ENCODE measurements around the gene WNT9A. TPM values are rescaled to one million over a fixed set of nuclear protein-coding genes. Genes with fewer than 3 reads are reported as not detected.

The WNT9A gene
- total RNA-seq, 4 donors from 2014 or later: 0.72 to 2.5 (median 1.2) TPM

DNA sequence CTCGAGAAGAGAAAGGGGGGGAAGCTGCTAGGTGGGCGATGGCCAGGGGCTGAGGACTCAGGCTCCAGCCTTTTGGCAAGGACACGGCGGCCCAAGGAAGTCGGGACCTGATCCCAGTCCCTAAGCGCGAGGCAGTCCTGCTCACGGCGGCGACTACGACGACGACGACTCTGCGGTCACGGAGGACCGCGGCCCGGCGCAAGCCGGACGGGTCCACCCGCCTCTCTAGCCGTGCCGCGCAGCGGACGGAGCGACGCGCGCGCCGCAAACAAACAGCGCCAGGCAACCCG, 401 bp downstream of the WNT9A start:
- DNase-seq (ENCODE audit: low spot score in 2 of 2): peak in 1 of 2 donors; percentile 83
- peak overlapping the region; percentile 11 for H3K4me3 ChIP-seq (ENCODE audit: low read depth, poor library complexity, severe bottlenecking)
- WGBS, 2 donors: 1 to 2% methylated on average over 6 to 31 of the region's 36 CpGs
- intact Hi-C loops (cut with DNase I; ENCODE audit: low total_unique reads): loop anchor here (5.0 kb wide), 1 partner anchor 185 kb away; no protein-coding TSS in a partner anchor
- no peak for TF ChIP-seq POLR2A (IDR thresholded peaks at IDR 0.05)
- TF ChIP-seq, protein P1, sequence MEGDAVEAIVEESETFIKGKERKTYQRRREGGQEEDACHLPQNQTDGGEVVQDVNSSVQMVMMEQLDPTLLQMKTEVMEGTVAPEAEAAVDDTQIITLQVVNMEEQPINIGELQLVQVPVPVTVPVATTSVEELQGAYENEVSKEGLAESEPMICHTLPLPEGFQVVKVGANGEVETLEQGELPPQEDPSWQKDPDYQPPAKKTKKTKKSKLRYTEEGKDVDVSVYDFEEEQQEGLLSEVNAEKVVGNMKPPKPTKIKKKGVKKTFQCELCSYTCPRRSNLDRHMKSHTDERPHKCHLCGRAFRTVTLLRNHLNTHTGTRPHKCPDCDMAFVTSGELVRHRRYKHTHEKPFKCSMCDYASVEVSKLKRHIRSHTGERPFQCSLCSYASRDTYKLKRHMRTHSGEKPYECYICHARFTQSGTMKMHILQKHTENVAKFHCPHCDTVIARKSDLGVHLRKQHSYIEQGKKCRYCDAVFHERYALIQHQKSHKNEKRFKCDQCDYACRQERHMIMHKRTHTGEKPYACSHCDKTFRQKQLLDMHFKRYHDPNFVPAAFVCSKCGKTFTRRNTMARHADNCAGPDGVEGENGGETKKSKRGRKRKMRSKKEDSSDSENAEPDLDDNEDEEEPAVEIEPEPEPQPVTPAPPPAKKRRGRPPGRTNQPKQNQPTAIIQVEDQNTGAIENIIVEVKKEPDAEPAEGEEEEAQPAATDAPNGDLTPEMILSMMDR (IDR thresholded peaks at IDR 0.05): no peak

DNA sequence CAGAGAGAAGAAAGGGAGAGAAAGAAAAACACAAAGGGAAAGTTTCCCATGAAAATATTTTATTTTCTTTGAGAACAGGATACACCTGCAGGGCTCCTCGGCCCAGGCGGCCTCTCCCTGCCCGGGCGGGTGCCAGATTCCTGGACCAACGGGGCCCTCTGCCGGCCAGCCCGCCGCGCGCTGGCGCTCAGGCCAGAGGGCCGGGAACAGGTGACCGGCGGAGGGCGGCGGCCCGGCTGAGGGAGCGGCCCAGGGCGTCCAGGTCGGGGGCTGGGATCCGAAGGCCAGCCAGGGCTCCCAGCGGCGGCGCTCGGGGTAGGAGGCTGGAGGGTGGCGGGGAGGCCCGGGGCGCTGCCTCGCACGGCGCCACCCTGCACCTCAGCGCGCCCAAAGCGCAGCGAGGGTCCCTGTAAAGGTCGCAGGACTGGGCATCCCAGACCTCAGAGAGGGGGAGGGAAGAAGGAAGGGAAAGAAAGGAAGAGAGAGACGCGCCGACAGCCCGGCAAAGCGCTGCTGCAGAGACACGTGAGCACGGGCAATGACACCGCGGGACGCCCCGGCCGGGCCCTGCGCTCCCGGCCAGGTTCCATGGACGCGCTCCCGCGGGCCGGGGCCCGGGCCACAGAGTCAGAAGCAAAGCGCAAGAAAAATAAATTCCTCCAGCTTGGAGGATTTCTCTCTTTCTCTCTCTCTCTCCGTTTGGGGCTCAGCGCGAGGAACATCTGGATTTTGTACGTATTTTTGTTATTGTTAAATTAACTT, 927 bp downstream of the WNT9A start:
- intact Hi-C loops (cut with DNase I; ENCODE audit: low total_unique reads): loop anchor here (5.0 kb wide), 1 partner anchor 185 kb away; no protein-coding TSS in a partner anchor
- H3K4me3 ChIP-seq (ENCODE audit: low read depth, poor library complexity, severe bottlenecking): peak overlapping the region; percentile 11
- WGBS, 2 donors: 1% methylated on average over 60 to 61 of the region's 61 CpGs
- TF ChIP-seq POLR2A (IDR thresholded peaks at IDR 0.05): no peak
- TF ChIP-seq, protein P1 (IDR thresholded peaks at IDR 0.05): no peak
- peak in 1 of 2 donors; percentile 94 for DNase-seq (ENCODE audit: low spot score in 2 of 2)

DNA sequence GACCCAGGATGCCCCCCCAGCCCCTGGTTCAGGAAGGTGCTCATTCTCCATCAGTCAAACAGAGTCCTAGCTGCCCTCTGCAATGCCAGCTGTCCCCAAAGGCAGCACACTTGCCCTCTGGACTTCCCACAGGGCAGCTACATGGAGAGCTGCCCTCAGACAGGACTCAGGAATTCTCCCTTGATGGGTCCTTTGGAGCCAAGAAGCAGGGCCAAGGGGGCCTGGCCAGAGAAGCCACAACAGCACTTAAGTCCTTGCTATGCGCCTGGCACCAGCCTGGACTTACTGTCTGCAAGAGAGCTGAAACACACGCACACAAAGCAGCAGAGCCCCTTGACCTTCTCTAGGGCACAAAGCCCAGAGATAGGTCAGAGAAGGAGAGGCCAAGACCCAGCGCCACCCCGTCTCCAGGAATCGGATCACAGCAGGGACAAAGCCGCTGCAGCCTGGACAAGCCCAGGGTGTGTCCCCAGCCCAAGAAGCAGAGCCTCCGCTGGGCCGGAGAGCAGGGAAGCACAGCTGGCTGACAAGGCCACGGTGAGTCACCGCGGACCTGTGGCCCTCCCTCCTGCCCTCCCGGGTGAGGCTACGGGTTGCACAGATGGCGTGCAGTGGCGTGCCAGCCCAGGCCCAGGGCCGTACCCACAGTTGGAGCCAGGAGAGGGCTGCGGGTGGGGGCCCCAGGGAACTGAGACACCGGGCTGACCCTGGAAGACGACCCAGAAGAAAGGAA, 1.7 kb downstream of the WNT9A start:
- peak; percentile 37 to 91 for DNase-seq (ENCODE audit: low spot score in 2 of 2)
- H3K4me3 ChIP-seq (ENCODE audit: low read depth, poor library complexity, severe bottlenecking): no peak overlapping the region
- 12 to 16% methylated on average over 13 to 16 of the region's 19 CpGs for WGBS, 2 donors
- intact Hi-C loops (cut with DNase I; ENCODE audit: low total_unique reads): loop anchor here (5.0 kb wide), 1 partner anchor 184 kb away; no protein-coding TSS in a partner anchor
- TF ChIP-seq, protein P1 (IDR thresholded peaks at IDR 0.05): no peak
- TF ChIP-seq POLR2A (IDR thresholded peaks at IDR 0.05): no peak

DNA sequence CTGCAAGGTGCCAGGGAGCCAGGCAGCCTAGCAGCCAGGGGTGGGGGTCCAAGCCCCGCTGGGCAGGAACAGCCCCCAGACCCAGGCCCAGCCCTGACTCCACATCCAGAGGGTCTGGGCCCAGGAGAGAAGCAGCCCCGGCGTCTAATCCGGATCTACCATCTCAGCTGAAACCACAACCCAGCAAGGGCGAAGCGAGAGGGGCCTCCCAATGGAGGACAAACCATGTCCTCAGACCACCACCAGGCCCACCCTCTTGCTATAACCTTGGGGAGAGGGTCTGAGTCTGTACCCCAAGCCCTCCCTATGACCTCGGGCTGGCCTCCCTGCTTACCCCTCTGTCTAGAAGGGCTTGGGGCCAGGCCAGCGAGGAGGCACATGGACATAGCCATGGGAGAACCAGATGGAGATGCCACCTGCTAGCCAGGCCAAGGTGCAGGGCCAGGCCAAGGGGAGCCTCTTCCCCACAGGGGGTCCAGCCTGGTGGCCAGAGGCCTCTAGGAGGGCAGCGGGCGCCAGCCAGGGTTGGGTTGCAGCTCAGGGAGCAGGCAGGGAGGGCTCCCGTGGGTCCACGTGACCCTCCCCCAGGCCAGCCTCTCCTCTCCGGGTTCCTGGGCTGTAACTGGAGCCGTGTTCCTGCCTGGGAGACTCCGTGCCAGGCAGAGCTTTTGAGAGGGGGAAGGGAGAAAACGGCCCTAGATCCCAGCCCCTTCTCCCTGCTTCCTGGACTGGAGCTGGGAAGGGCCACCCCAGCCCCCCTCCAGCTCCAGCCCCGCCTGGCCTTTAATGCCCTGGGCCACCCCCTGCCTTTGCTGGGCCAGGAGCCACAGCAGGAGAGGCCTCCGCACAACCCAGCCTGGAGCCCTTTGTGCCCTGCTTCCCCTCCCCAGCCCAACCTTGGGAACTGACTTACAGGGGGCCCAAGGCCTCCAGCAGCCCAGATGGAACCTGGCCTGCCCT, 2.5 kb downstream of the WNT9A start:
- 91 to 93% methylated on average over 11 to 17 of the region's 18 CpGs for WGBS, 2 donors
- intact Hi-C loops (cut with DNase I; ENCODE audit: low total_unique reads): loop anchor here (5.0 kb wide), 1 partner anchor 183 kb away; no protein-coding TSS in a partner anchor
- peak in 1 of 2 donors; percentile 78 for DNase-seq (ENCODE audit: low spot score in 2 of 2)
- no peak overlapping the region for H3K4me3 ChIP-seq (ENCODE audit: low read depth, poor library complexity, severe bottlenecking)
- TF ChIP-seq POLR2A (IDR thresholded peaks at IDR 0.05): no peak
- TF ChIP-seq, protein P1 (IDR thresholded peaks at IDR 0.05): no peak

All from lower leg skin (tissue), 4 donors.